DMS114 treated with DMSO at 0.1 percent for 48 hours (cell line): ENCODE measurements around the gene COL6A2.
"Not testable (repeated sequence)": the region's sequence is repeated elsewhere in the genome, so short reads cannot be mapped to it uniquely, and the experiment has no call there.

Source experiments
- DNase-seq: peaks from one replicate; lab custom pipeline; 2025; ENCODE audit not compliant: unreplicated experiment; lab: John Stamatoyannopoulos, UW

Gene COL6A2

GRCh38 chr21:46060596-46061061 lies 37.3 kb upstream of the COL6A2 start:
- no peak for DNase-seq

GRCh38 chr21:46061063-46061462 lies 36.8 kb upstream of the COL6A2 start:
- no peak for DNase-seq

GRCh38 chr21:46061518-46061917 lies 36.4 kb upstream of the COL6A2 start:
- DNase-seq = no peak

GRCh38 chr21:46061950-46062349 lies 36.0 kb upstream of the COL6A2 start:
- no peak for DNase-seq

- no peak for DNase-seq
Observed at GRCh38 chr21:46062471-46063211, 35.3 kb upstream of the COL6A2 start.

GRCh38 chr21:46063227-46063626 lies 34.7 kb upstream of the COL6A2 start:
- no peak for DNase-seq

GRCh38 chr21:46063734-46064680 lies 33.9 kb upstream of the COL6A2 start:
- no peak for DNase-seq

GRCh38 chr21:46064870-46065214 lies 33.1 kb upstream of the COL6A2 start:
- no peak for DNase-seq

GRCh38 chr21:46065215-46065913 lies 32.5 kb upstream of the COL6A2 start:
- no peak for DNase-seq

GRCh38 chr21:46065914-46066551 lies 31.9 kb upstream of the COL6A2 start:
- no peak for DNase-seq

- no peak for DNase-seq
Observed at GRCh38 chr21:46066591-46067331, 31.2 kb upstream of the COL6A2 start.

- DNase-seq = no peak
Observed at GRCh38 chr21:46067505-46068201, 30.3 kb upstream of the COL6A2 start.

- DNase-seq = no peak
Observed at GRCh38 chr21:46068516-46069079, 29.3 kb upstream of the COL6A2 start.

- DNase-seq = no peak
Observed at GRCh38 chr21:46069166-46069565, 28.7 kb upstream of the COL6A2 start.

GRCh38 chr21:46069719-46070279 lies 28.1 kb upstream of the COL6A2 start:
- no peak for DNase-seq

GRCh38 chr21:46071082-46071481 lies 26.8 kb upstream of the COL6A2 start:
- DNase-seq = no peak

- not testable (repeated sequence) for DNase-seq
Observed at GRCh38 chr21:46076724-46077123, 21.2 kb upstream of the COL6A2 start.

GRCh38 chr21:46077674-46078101 lies 20.2 kb upstream of the COL6A2 start:
- no peak for DNase-seq
